ENCODE data around the gene EFCAB14.
"Not testable (repeated sequence)": the region's sequence is repeated elsewhere in the genome, so short reads cannot be mapped to it uniquely, and the experiment has no call there.

DNA sequence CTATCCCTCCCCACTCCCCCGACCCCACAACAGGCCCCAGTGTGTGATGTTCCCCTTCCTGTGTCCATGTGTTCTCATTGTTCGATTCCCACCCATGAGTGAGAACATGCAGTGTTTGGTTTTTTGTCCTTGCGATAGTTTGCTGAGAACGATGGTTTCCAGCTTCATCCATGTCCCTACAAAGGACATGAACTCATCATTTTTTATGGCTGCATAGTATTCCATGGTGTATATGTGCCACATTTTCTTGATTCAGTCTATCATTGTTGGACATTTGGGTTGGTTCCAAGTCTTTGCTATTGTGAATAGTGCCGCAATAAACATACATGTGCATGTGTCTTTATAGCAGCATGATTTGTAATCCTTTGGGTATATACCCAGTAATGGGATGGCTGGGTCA, 56.0 kb downstream of the EFCAB14 start:
- TF ChIP-seq TAF1 (IDR thresholded peaks at IDR 0.05; ENCODE audit: low read depth); MXI1 (conservative IDR thresholded peaks at IDR 0.05; ENCODE audit: poor library complexity, severe bottlenecking): not testable (repeated sequence)
- TF ChIP-seq, protein P1, sequence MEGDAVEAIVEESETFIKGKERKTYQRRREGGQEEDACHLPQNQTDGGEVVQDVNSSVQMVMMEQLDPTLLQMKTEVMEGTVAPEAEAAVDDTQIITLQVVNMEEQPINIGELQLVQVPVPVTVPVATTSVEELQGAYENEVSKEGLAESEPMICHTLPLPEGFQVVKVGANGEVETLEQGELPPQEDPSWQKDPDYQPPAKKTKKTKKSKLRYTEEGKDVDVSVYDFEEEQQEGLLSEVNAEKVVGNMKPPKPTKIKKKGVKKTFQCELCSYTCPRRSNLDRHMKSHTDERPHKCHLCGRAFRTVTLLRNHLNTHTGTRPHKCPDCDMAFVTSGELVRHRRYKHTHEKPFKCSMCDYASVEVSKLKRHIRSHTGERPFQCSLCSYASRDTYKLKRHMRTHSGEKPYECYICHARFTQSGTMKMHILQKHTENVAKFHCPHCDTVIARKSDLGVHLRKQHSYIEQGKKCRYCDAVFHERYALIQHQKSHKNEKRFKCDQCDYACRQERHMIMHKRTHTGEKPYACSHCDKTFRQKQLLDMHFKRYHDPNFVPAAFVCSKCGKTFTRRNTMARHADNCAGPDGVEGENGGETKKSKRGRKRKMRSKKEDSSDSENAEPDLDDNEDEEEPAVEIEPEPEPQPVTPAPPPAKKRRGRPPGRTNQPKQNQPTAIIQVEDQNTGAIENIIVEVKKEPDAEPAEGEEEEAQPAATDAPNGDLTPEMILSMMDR (IDR thresholded peaks at IDR 0.05; ENCODE audit: poor library complexity, severe bottlenecking) = not testable (repeated sequence)

Data from neural cell (in vitro differentiated cells).